ENCODE data around the gene TAS2R3. TPM values are rescaled to one million over a fixed set of nuclear protein-coding genes. Genes with fewer than 3 reads are reported as not detected.

The TAS2R3 gene
- 1 to 10 TPM in 1 of 2 donors, under 1 TPM in 1; 0.78 to 3.3 TPM for total RNA-seq

DNA sequence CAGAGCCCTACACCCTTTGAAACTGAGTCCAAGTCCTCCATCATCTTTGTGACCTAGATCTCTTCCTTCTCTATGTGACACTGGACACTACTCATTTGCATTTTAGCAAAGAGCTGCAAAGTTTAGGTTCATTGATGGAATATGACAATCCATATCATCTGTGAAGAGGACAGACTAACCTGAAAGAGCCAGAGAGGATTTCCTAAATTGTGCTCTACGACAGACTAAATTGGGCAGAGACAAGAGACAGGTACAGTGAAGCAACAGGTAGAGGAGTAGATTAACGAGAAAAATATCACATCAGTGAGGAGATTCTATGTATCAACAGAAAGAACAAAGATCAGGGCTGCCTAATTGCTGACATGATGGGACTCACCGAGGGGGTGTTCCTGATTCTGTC is at the start of gene TAS2R3:
TSS of gene TAS2R3 (plus strand) at position 301 of the 400 bp plus-strand sequence. CDS start at position 363, 62 bp downstream.
- ATAC-seq = no peak
- Mint-ChIP-seq H3K27ac (peak within 1 kb of the TSS in 1 of 2 donors; percentile 30), H3K4me3 (no peak within 1 kb of the TSS), H3K4me1 (ENCODE audit: low read depth in 2 of 2) (peaks cover 9 to 11% of the 10 kb centered on the region in 2 donors), H3K9me3 (no peaks in the 10 kb centered on the region), H3K36me3 (peaks cover 23% of the 10 kb centered on the region), H3K27me3 (no peaks in the 10 kb centered on the region)
- DNase-seq (ENCODE audit: low spot score) = no peak

DNA sequence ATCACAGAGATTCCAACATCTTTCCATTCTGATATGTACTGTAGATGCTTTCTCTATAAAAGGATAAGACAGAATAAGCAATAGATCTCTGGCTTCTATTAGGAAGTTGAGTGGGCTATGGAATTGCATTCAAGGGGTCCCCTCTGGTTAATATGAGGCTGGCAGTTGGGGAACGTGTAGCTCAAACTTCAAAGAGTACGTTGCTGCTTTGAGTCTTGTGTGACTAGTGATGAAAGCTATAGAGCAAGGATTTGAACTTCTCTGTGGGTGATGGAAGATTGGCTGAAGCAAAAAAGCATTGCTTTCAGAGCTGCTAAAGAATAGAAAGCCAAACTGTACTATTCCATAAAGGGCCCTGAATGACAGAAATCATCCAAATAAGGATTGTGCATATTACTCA is 49.3 kb upstream of the TAS2R3 start:
- Mint-ChIP-seq H3K27me3 (no peaks in the 10 kb centered on the region), H3K27ac (no peak overlapping the region), H3K4me1 (ENCODE audit: low read depth in 2 of 2) (peaks cover 23 to 30% of the 10 kb centered on the region in 2 donors), H3K9me3 (no peaks in the 10 kb centered on the region), H3K36me3 (peaks cover 9% of the 10 kb centered on the region), H3K4me3 (no peak overlapping the region)
- DNase-seq (ENCODE audit: low spot score) (no peak), ATAC-seq (no peak)

- H3K4me1 Mint-ChIP-seq (ENCODE audit: low read depth in 2 of 2) = peaks cover 23 to 28% of the 10 kb centered on the region in 2 donors
- DNase-seq (ENCODE audit: low spot score) (no peak), ATAC-seq (no peak)
- no peaks in the 10 kb centered on the region for H3K9me3 Mint-ChIP-seq
- H3K36me3 Mint-ChIP-seq = peaks cover 9% of the 10 kb centered on the region
- H3K27ac Mint-ChIP-seq = no peak overlapping the region
- no peaks in the 10 kb centered on the region for H3K27me3 Mint-ChIP-seq
- H3K4me3 Mint-ChIP-seq = no peak overlapping the region
These were observed 48.9 kb upstream of the TAS2R3 start for GRCh38 chr7:141715018-141715417.

- Mint-ChIP-seq H3K27ac (no peak overlapping the region), H3K27me3 (no peaks in the 10 kb centered on the region), H3K4me3 (no peak overlapping the region), H3K4me1 (ENCODE audit: low read depth in 2 of 2) (peaks cover 15 to 18% of the 10 kb centered on the region in 2 donors), H3K9me3 (no peaks in the 10 kb centered on the region), H3K36me3 (peaks cover 1% of the 10 kb centered on the region)
- DNase-seq (ENCODE audit: low spot score) (no peak), ATAC-seq (no peak)
These were observed 47.9 kb upstream of the TAS2R3 start for GRCh38 chr7:141715794-141716689.

DNA sequence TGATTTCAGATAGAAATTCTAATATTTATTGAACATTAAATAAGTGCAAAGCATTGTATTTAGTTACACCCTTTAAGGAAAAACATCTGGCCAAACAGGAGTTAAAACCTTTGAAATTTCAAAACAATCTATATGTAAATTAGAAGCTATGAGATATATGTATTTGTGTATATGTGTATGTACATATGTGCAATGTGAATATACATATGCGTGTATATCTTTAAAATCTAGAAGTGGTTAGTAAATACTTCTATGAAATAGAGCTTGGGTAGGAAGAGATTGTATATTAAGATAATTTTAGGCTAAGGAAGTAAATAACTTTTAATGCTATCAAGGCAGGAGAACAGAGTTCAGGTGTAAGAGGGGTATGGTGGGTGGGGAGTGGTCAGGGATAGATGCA is 46.4 kb upstream of the TAS2R3 start:
- H3K9me3 Mint-ChIP-seq = no peaks in the 10 kb centered on the region
- H3K36me3 Mint-ChIP-seq = no peaks in the 10 kb centered on the region
- H3K4me1 Mint-ChIP-seq (ENCODE audit: low read depth in 2 of 2) = peaks cover 2 to 3% of the 10 kb centered on the region in 2 donors
- no peak overlapping the region for H3K4me3 Mint-ChIP-seq
- no peaks in the 10 kb centered on the region for H3K27me3 Mint-ChIP-seq
- ATAC-seq = no peak
- DNase-seq (ENCODE audit: low spot score) = no peak
- H3K27ac Mint-ChIP-seq = no peak overlapping the region

- H3K36me3 Mint-ChIP-seq = no peaks in the 10 kb centered on the region
- no peak overlapping the region for H3K4me3 Mint-ChIP-seq
- no peak overlapping the region for H3K27ac Mint-ChIP-seq
- ATAC-seq (no peak), DNase-seq (ENCODE audit: low spot score) (no peak)
- H3K9me3 Mint-ChIP-seq = no peaks in the 10 kb centered on the region
- H3K4me1 Mint-ChIP-seq (ENCODE audit: low read depth in 2 of 2) = no peaks in the 10 kb centered on the region
- no peaks in the 10 kb centered on the region for H3K27me3 Mint-ChIP-seq
These were observed 41.4 kb upstream of the TAS2R3 start for GRCh38 chr7:141722529-141722928.

DNA sequence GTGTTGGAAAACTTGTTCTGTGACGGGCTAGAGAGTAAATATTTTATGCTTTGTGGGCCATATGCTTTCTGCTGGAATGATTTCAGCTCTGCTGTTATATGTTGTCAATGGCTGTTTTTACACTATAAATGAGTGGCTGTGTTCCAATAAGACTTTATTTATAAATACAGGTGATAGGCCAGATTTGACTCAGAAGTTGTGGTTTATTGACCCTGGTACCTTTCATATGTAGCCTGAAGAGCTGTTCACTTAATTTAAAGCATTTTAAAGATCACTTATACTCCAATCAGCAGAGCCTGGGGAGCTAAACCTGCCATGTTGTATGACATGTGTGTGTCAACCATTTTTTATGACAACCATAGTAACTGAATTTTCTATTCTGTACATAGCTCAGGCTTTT is 34.9 kb upstream of the TAS2R3 start:
- DNase-seq (ENCODE audit: low spot score) (no peak), ATAC-seq (no peak)
- H3K27me3 Mint-ChIP-seq = no peaks in the 10 kb centered on the region
- H3K4me3 Mint-ChIP-seq = no peak overlapping the region
- no peaks in the 10 kb centered on the region for H3K4me1 Mint-ChIP-seq (ENCODE audit: low read depth in 2 of 2)
- no peak overlapping the region for H3K27ac Mint-ChIP-seq
- no peaks in the 10 kb centered on the region for H3K36me3 Mint-ChIP-seq
- no peaks in the 10 kb centered on the region for H3K9me3 Mint-ChIP-seq

DNA sequence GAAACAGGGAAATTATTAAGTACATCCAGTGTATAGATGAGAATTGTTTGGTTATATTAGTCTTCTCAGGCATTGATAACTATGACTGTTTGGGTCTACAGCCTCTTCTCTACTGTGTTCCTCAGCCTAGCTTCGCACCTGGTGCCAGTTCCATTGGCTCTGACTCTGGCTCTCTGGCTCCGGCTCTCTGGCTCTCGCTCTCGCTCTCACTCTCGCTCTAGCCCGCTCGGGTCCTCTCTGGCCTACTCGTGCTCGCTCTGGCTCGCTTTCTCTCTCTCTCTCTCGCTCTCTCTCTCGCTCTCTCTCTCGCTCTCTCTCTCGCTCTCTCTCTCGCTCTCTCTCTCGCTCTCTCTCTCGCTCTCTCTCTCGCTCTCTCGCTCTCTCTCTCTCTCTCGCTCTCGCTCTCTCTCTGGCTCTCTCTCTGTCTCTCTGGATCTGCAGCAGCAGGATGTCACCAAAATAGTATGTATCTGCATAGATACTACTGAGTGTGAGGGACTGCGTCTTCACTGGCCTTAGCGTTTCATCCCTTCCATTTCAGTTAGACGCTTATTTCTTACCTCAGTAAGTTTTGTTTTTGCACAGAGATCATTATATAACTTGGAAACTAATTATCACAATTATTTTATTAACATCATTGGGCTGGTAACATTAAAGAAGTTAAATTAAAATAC is 32.3 kb upstream of the TAS2R3 start:
- H3K9me3 Mint-ChIP-seq = no peaks in the 10 kb centered on the region
- H3K36me3 Mint-ChIP-seq = no peaks in the 10 kb centered on the region
- H3K27ac Mint-ChIP-seq = no peak overlapping the region
- DNase-seq (ENCODE audit: low spot score) = no peak
- H3K4me1 Mint-ChIP-seq (ENCODE audit: low read depth in 2 of 2) = peaks cover 0 to under 1% of the 10 kb centered on the region in 2 donors
- H3K4me3 Mint-ChIP-seq = no peak overlapping the region
- ATAC-seq = no peak
- H3K27me3 Mint-ChIP-seq = no peaks in the 10 kb centered on the region

DNA sequence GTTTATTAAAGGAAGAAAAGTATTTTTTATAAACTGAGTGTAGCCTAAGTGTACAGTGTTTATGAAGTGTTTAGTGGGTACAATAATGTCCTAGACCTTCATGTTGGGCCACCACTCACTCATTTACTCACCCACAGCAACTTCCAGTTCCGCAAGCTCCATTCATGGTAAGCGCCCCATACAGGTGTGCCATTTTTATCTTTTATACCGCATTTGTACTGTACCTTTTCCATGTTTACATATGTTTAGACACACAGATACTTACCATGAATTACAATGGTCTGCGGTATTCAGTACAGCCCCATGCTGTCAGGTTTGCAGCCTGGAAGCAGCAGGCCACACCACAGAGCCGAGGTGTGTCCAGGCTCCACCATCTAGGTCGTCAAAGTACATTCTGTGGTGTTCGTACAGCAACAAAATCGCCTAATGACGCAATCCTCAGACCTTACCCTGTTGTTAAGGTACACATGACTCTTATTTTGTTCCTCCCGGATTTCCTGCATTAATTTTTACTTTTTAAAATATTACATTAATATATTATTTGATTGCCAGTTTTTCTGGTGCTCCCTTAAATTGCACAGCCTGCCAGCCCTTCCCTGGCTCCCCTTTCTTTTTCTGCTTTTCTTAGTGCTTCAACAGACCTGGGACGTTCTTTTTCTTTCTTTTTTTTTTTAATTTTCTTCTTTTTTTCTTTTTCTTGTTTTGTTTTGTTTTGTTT is 26.6 kb upstream of the TAS2R3 start:
- Mint-ChIP-seq H3K9me3 (no peaks in the 10 kb centered on the region), H3K27me3 (no peaks in the 10 kb centered on the region), H3K4me3 (peak overlapping the region; percentile 97), H3K4me1 (ENCODE audit: low read depth in 2 of 2) (peaks cover 28 to 42% of the 10 kb centered on the region in 2 donors), H3K27ac (peak overlapping the region; percentile 89 to 98), H3K36me3 (peaks cover 22% of the 10 kb centered on the region)
- no peak for ATAC-seq
- DNase-seq (ENCODE audit: low spot score) = no peak

DNA sequence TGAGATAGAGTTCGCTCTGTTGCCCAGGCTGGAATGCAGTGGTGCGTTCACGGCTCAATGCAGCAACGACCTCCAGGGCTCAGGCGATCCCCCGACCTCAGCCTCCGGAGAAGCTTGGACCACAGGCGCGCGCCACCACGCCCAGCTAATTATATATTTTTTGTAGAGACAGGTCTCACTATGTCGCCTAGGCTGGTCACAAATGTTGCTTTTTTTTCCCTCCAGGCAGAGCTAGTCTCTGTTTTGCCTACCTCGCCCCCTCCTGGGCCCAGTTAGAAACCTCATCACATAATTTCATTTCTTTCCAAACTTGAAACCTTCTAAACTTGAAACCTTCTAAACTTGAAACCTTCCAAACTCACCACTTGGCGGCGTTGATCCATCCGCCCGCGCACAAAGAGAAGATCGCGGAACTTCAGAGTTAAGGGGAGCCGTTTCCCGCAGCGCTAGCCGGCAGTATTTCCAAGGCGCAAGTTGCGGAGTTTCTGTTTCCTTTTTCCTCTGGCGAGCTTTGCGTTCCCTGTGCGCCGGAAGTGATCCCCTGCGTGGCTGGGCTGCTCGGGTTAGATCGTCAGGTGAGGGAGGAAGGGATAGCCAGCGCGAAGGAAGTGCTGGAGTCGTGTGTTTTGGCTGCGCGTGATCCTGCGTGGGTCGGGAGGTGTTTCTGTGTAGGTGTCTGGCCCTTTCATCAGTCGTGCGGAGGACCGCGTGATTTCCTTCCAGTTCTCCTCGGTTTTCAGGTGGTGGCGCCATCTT is 25.9 kb upstream of the TAS2R3 start, which contains the start of gene SSBP1:
TSS of gene SSBP1 (plus strand) at position 523 of the 756 bp plus-strand sequence. CDS start 809 bp downstream, outside the sequence.
- Mint-ChIP-seq H3K27me3 (no peaks in the 10 kb centered on the region), H3K27ac (peak within 1 kb of the TSS; percentile 89 to 98), H3K9me3 (no peaks in the 10 kb centered on the region), H3K4me1 (ENCODE audit: low read depth in 2 of 2) (peaks cover 29 to 43% of the 10 kb centered on the region in 2 donors), H3K36me3 (peaks cover 28% of the 10 kb centered on the region), H3K4me3 (peak within 1 kb of the TSS; percentile 97)
- DNase-seq (ENCODE audit: low spot score) (peak; percentile 94), ATAC-seq (peak; percentile 93 to 95)

- Mint-ChIP-seq H3K9me3 (no peaks in the 10 kb centered on the region), H3K4me3 (peak overlapping the region; percentile 97), H3K4me1 (ENCODE audit: low read depth in 2 of 2) (peaks cover 29 to 43% of the 10 kb centered on the region in 2 donors), H3K27ac (peak overlapping the region; percentile 89 to 98), H3K36me3 (peaks cover 34% of the 10 kb centered on the region), H3K27me3 (no peaks in the 10 kb centered on the region)
- no peak for ATAC-seq
- no peak for DNase-seq (ENCODE audit: low spot score)
These were observed 25.3 kb upstream of the TAS2R3 start for GRCh38 chr7:141738592-141739013.

- DNase-seq (ENCODE audit: low spot score) (no peak), ATAC-seq (no peak)
- peaks cover 29 to 48% of the 10 kb centered on the region in 2 donors for H3K4me1 Mint-ChIP-seq (ENCODE audit: low read depth in 2 of 2)
- H3K36me3 Mint-ChIP-seq = peaks cover 40% of the 10 kb centered on the region
- H3K27ac Mint-ChIP-seq = peak overlapping the region; percentile 89 to 98
- no peaks in the 10 kb centered on the region for H3K9me3 Mint-ChIP-seq
- H3K4me3 Mint-ChIP-seq = peak overlapping the region; percentile 97
- no peaks in the 10 kb centered on the region for H3K27me3 Mint-ChIP-seq
These were observed 24.6 kb upstream of the TAS2R3 start for GRCh38 chr7:141739250-141739649.

- Mint-ChIP-seq H3K9me3 (no peaks in the 10 kb centered on the region), H3K4me3 (no peak overlapping the region), H3K4me1 (ENCODE audit: low read depth in 2 of 2) (peaks cover 29 to 42% of the 10 kb centered on the region in 2 donors), H3K27me3 (no peaks in the 10 kb centered on the region), H3K27ac (no peak overlapping the region), H3K36me3 (peaks cover 41% of the 10 kb centered on the region)
- no peak for ATAC-seq
- no peak for DNase-seq (ENCODE audit: low spot score)
These were observed 21.7 kb upstream of the TAS2R3 start for GRCh38 chr7:141742229-141742628.
